ENCODE measurements around the gene NCAPD2.
A peak's percentile ranks its signal among the peaks of the same experiment; 100 is the strongest.

Gene NCAPD2

GRCh38 chr12:6563448-6564050, 69.6 kb downstream of the NCAPD2 start:
- Histone ChIP-seq H3K36me3 (ENCODE audit: control insufficient read depth, insufficient read depth, low read length) (peaks cover 82% of the 10 kb centered on the region), H3K4me1 (ENCODE audit: control insufficient read depth, insufficient read depth, low read length) (peaks cover 4% of the 10 kb centered on the region; the same call in 1 of the 2 replicates), H3K27ac (ENCODE audit: low read depth, low read length) (no peak overlapping the region), H3K9me3 (ENCODE audit: control insufficient read depth, insufficient read depth, low read depth, low read length) (no peaks in the 10 kb centered on the region), H3K4me3 (ENCODE audit: low read depth, low read length) (no peak overlapping the region), H3K27me3 (ENCODE audit: control insufficient read depth, insufficient read depth, low read length) (no peaks in the 10 kb centered on the region), H3K9ac (ENCODE audit: low read length) (no peak overlapping the region)

- no peaks in the 10 kb centered on the region for H3K27me3 ChIP-seq (ENCODE audit: control insufficient read depth, insufficient read depth, low read length)
- H3K9me3 ChIP-seq (ENCODE audit: control insufficient read depth, insufficient read depth, low read depth, low read length) = no peaks in the 10 kb centered on the region
- peak overlapping the region; percentile 26; the same call in 1 of the 2 replicates for H3K27ac ChIP-seq (ENCODE audit: low read depth, low read length)
- peaks cover 74% of the 10 kb centered on the region for H3K36me3 ChIP-seq (ENCODE audit: control insufficient read depth, insufficient read depth, low read length)
- H3K4me1 ChIP-seq (ENCODE audit: control insufficient read depth, insufficient read depth, low read length) = peaks cover 10% of the 10 kb centered on the region; the same call in 1 of the 2 replicates
- H3K9ac ChIP-seq (ENCODE audit: low read length) = peak overlapping the region; percentile 90
- H3K4me3 ChIP-seq (ENCODE audit: low read depth, low read length) = peak overlapping the region; percentile 83
Measured at GRCh38 chr12:6567112-6567670, 73.3 kb downstream of the NCAPD2 start.

- Histone ChIP-seq H3K9me3 (ENCODE audit: control insufficient read depth, insufficient read depth, low read depth, low read length) (no peaks in the 10 kb centered on the region), H3K27me3 (ENCODE audit: control insufficient read depth, insufficient read depth, low read length) (no peaks in the 10 kb centered on the region), H3K36me3 (ENCODE audit: control insufficient read depth, insufficient read depth, low read length) (peaks cover 76% of the 10 kb centered on the region), H3K27ac (ENCODE audit: low read depth, low read length) (no peak overlapping the region), H3K4me1 (ENCODE audit: control insufficient read depth, insufficient read depth, low read length) (peaks cover 10% of the 10 kb centered on the region; the same call in 1 of the 2 replicates), H3K4me3 (ENCODE audit: low read depth, low read length) (no peak overlapping the region), H3K9ac (ENCODE audit: low read length) (no peak overlapping the region)
Measured at GRCh38 chr12:6569312-6569711, 75.4 kb downstream of the NCAPD2 start.

- Histone ChIP-seq H3K9me3 (ENCODE audit: control insufficient read depth, insufficient read depth, low read depth, low read length) (no peaks in the 10 kb centered on the region), H3K4me1 (ENCODE audit: control insufficient read depth, insufficient read depth, low read length) (peaks cover 10% of the 10 kb centered on the region; the same call in 1 of the 2 replicates), H3K9ac (ENCODE audit: low read length) (no peak overlapping the region), H3K4me3 (ENCODE audit: low read depth, low read length) (no peak overlapping the region), H3K27ac (ENCODE audit: low read depth, low read length) (no peak overlapping the region), H3K27me3 (ENCODE audit: control insufficient read depth, insufficient read depth, low read length) (no peaks in the 10 kb centered on the region), H3K36me3 (ENCODE audit: control insufficient read depth, insufficient read depth, low read length) (peaks cover 78% of the 10 kb centered on the region)
Measured at GRCh38 chr12:6569786-6570185, 75.9 kb downstream of the NCAPD2 start.

- Histone ChIP-seq H3K9ac (ENCODE audit: low read length) (no peak overlapping the region), H3K4me1 (ENCODE audit: control insufficient read depth, insufficient read depth, low read length) (peaks cover 10% of the 10 kb centered on the region; the same call in 1 of the 2 replicates), H3K27me3 (ENCODE audit: control insufficient read depth, insufficient read depth, low read length) (no peaks in the 10 kb centered on the region), H3K4me3 (ENCODE audit: low read depth, low read length) (no peak overlapping the region), H3K27ac (ENCODE audit: low read depth, low read length) (no peak overlapping the region), H3K9me3 (ENCODE audit: control insufficient read depth, insufficient read depth, low read depth, low read length) (no peaks in the 10 kb centered on the region), H3K36me3 (ENCODE audit: control insufficient read depth, insufficient read depth, low read length) (peaks cover 78% of the 10 kb centered on the region)
Measured at GRCh38 chr12:6570264-6570887, 76.5 kb downstream of the NCAPD2 start.

DNA sequence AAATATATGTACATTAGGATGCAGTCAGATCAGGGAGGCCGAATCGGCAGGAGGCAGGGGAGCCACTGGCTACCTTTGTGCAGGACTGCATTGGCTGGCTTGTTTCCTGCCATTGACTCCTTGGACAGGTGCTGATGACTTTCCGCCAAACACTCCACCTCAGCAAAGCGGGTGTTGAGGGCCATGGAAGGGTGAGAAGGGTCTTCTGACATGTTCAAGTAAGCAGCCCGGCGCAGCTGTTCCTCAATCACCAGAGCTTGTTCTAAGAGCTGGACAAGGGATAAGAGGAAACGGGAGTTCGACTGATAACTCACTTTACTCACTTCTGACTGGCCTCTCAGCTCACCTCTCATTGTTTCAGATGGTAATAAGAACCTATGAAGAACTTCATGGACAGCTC, 79.1 kb downstream of the NCAPD2 start:
- Histone ChIP-seq H3K27me3 (ENCODE audit: control insufficient read depth, insufficient read depth, low read length) (no peaks in the 10 kb centered on the region), H3K4me3 (ENCODE audit: low read depth, low read length) (no peak overlapping the region), H3K36me3 (ENCODE audit: control insufficient read depth, insufficient read depth, low read length) (peaks cover 85% of the 10 kb centered on the region), H3K9me3 (ENCODE audit: control insufficient read depth, insufficient read depth, low read depth, low read length) (no peaks in the 10 kb centered on the region), H3K27ac (ENCODE audit: low read depth, low read length) (no peak overlapping the region), H3K4me1 (ENCODE audit: control insufficient read depth, insufficient read depth, low read length) (peaks cover 5% of the 10 kb centered on the region; the same call in 1 of the 2 replicates), H3K9ac (ENCODE audit: low read length) (no peak overlapping the region)

GRCh38 chr12:6574576-6575295, 80.8 kb downstream of the NCAPD2 start:
- peaks cover 91% of the 10 kb centered on the region for H3K36me3 ChIP-seq (ENCODE audit: control insufficient read depth, insufficient read depth, low read length)
- H3K4me3 ChIP-seq (ENCODE audit: low read depth, low read length) = no peak overlapping the region
- no peaks in the 10 kb centered on the region for H3K9me3 ChIP-seq (ENCODE audit: control insufficient read depth, insufficient read depth, low read depth, low read length)
- no peak overlapping the region for H3K9ac ChIP-seq (ENCODE audit: low read length)
- peaks cover 5% of the 10 kb centered on the region; the same call in 1 of the 2 replicates for H3K4me1 ChIP-seq (ENCODE audit: control insufficient read depth, insufficient read depth, low read length)
- H3K27ac ChIP-seq (ENCODE audit: low read depth, low read length) = no peak overlapping the region
- no peaks in the 10 kb centered on the region for H3K27me3 ChIP-seq (ENCODE audit: control insufficient read depth, insufficient read depth, low read length)

DNA sequence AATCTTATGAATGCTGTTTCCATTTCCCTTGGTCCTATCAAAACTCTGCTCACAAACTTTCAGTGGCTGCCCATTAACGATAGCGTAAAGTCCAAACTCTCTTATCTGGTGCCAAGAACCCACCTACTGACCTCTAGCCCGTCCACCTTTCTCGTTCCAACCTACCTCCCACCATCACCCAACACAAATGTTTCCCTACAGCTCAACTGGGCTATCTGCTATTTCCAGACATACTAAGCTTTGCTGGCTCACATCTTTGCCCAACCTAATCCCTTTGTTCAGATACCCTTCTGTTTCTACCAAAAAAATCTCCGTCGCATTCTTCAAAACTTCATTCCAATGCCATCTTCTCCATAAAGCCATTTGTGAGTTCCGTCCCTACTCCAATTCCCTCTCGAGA, 81.7 kb downstream of the NCAPD2 start:
- Histone ChIP-seq H3K27ac (ENCODE audit: low read depth, low read length) (no peak overlapping the region), H3K9me3 (ENCODE audit: control insufficient read depth, insufficient read depth, low read depth, low read length) (no peaks in the 10 kb centered on the region), H3K36me3 (ENCODE audit: control insufficient read depth, insufficient read depth, low read length) (peaks cover 90% of the 10 kb centered on the region), H3K9ac (ENCODE audit: low read length) (no peak overlapping the region), H3K27me3 (ENCODE audit: control insufficient read depth, insufficient read depth, low read length) (no peaks in the 10 kb centered on the region), H3K4me1 (ENCODE audit: control insufficient read depth, insufficient read depth, low read length) (peaks cover 2% of the 10 kb centered on the region; the same call in 1 of the 2 replicates), H3K4me3 (ENCODE audit: low read depth, low read length) (no peak overlapping the region)

Measured in HUES6 (cell line).